Cardiac fibroblast (primary cell): ENCODE results near the gene MXD1.
A peak's percentile ranks its signal among the peaks of the same experiment; 100 is the strongest.

Experiments
- DNase-seq, 2 donors: peaks; one replicate each; pipeline versions ENCODE4 v3.0.0 to v3.0.0-alpha.2; 2010; ENCODE audit warnings: low read depth in 2 of 2
- H3K4me3 ChIP-seq, 2 donors: replicated peaks in 1 of 2; 1 replicate in 1 of 2; 2 replicates in 1 of 2; pipeline ENCODE4 v1.5.1; 2011; ENCODE audit warnings: low read depth in 2 of 2, low read length in 2 of 2, mild to moderate bottlenecking in 2 of 2, moderate library complexity in 1 of 2
- CTCF ChIP-seq: IDR thresholded peaks from one replicate; pipeline ENCODE4 v1.5.1; 2011; ENCODE audit warnings: low read depth, mild to moderate bottlenecking, low read length, inconsistent platforms

Gene MXD1

GRCh38 chr2:69943000-69943842, 28.3 kb downstream of the MXD1 start:
- TF ChIP-seq CTCF, result no peak
- no peak for DNase-seq
- H3K4me3 ChIP-seq, result no peak overlapping the region

- no peak for DNase-seq
- TF ChIP-seq CTCF, result no peak
- no peak overlapping the region for H3K4me3 ChIP-seq
These were observed 29.1 kb downstream of the MXD1 start for GRCh38 chr2:69943843-69944525.

- no peak overlapping the region for H3K4me3 ChIP-seq
- no peak for DNase-seq
- TF ChIP-seq CTCF, result no peak
These were observed 29.8 kb downstream of the MXD1 start for GRCh38 chr2:69944756-69945155.

GRCh38 chr2:69945441-69945840, 30.5 kb downstream of the MXD1 start:
- peak in 1 of 2 donors; percentile 51 for DNase-seq
- no peak for TF ChIP-seq CTCF
- H3K4me3 ChIP-seq, result no peak overlapping the region

- no peak for TF ChIP-seq CTCF
- no peak for DNase-seq
- H3K4me3 ChIP-seq, result no peak overlapping the region
These were observed 31.0 kb downstream of the MXD1 start for GRCh38 chr2:69945941-69946340.

- H3K4me3 ChIP-seq, result no peak overlapping the region
- DNase-seq, result peak; percentile 48 to 82
- TF ChIP-seq CTCF, result no peak
These were observed 31.7 kb downstream of the MXD1 start for GRCh38 chr2:69946351-69947324.
